Neuronal stem cell (in vitro differentiated cells): ENCODE results near the gene SHF.
A peak's percentile ranks its signal among the peaks of the same experiment; 100 is the strongest.

Source experiments
- DNase-seq: peaks from one replicate; pipeline ENCODE4 v3.0.0-alpha.2; 2013; ENCODE audit warnings: low spot score
- H2AFZ ChIP-seq: one replicate; pipeline ENCODE4 v1.6.1; 2013; ENCODE audit warnings: mild to moderate bottlenecking, low read length, inconsistent platforms
- H2AK5ac ChIP-seq: 2 replicates; pipeline ENCODE4 v1.6.1; 2013; ENCODE audit warnings: low read depth, mild to moderate bottlenecking, inconsistent platforms, low read length, moderate library complexity, mixed read lengths
- H2BK120ac ChIP-seq: 2 replicates; pipeline ENCODE4 v1.6.1; 2013; ENCODE audit warnings: low read depth, mild to moderate bottlenecking, inconsistent platforms, low read length, moderate library complexity, mixed read lengths
- H2BK12ac ChIP-seq: one replicate; pipeline ENCODE4 v1.6.1; 2013; ENCODE audit warnings: low read length, inconsistent platforms
- H2BK15ac ChIP-seq: 2 replicates; pipeline ENCODE4 v1.6.1; 2013; ENCODE audit warnings: mild to moderate bottlenecking, low read length, inconsistent platforms, mixed read lengths
- H2BK5ac ChIP-seq: one replicate; pipeline ENCODE4 v1.6.1; 2013; ENCODE audit warnings: inconsistent platforms, mild to moderate bottlenecking, low read length, moderate library complexity
- H3K14ac ChIP-seq: one replicate; pipeline ENCODE4 v1.6.1; 2013; ENCODE audit warnings: low read length, inconsistent platforms
- H3K18ac ChIP-seq: 2 replicates; pipeline ENCODE4 v1.6.1; 2013; ENCODE audit warnings: low read length, inconsistent platforms
- H3K23ac ChIP-seq: 2 replicates; pipeline ENCODE4 v1.6.1; 2013; ENCODE audit warnings: low read depth, mild to moderate bottlenecking, mixed read lengths, low read length, inconsistent platforms; ENCODE audit not compliant: poor library complexity
- H3K27ac ChIP-seq: replicated peaks from 3 replicates; pipeline ENCODE4 v1.5.1; 2013; ENCODE audit warnings: low read length, inconsistent platforms
- H3K27me3 ChIP-seq, 3 experiments: 2 replicates each; pipeline ENCODE4 v1.6.1; 2013; ENCODE audit warnings: low read length in 3 of 3, mild to moderate bottlenecking in 2 of 3, inconsistent platforms in 1 of 3, low read depth in 1 of 3, mixed read lengths in 1 of 3, moderate library complexity in 1 of 3; ENCODE audit not compliant: control insufficient read depth in 3 of 3, insufficient read depth in 3 of 3
- H3K36me3 ChIP-seq, 2 donors: replicated peaks in 1 of 2; 2 replicates each; pipeline ENCODE4 v1.6.1; 2013; ENCODE audit warnings: low read length in 2 of 2; ENCODE audit not compliant: control insufficient read depth in 2 of 2, insufficient read depth in 2 of 2
- H3K4ac ChIP-seq: 2 replicates; pipeline ENCODE4 v1.6.1; 2013; ENCODE audit warnings: inconsistent platforms, mild to moderate bottlenecking, low read length, moderate library complexity
- H3K4me1 ChIP-seq, 2 donors: 1 replicate in 1 of 2; 2 replicates in 1 of 2; pipeline ENCODE4 v1.6.1; 2013; ENCODE audit warnings: low read length in 2 of 2, low read depth in 1 of 2; ENCODE audit not compliant: control insufficient read depth in 2 of 2, insufficient read depth in 1 of 2
- H3K4me2 ChIP-seq: one replicate; pipeline ENCODE4 v1.6.1; 2013; ENCODE audit warnings: mild to moderate bottlenecking, low read length, inconsistent platforms; ENCODE audit not compliant: insufficient read depth, poor library complexity, severe bottlenecking
- H3K4me3 ChIP-seq, 2 donors: 2 replicates each; pipeline ENCODE4 v1.5.1; 2013; ENCODE audit warnings: low read length in 2 of 2, mild to moderate bottlenecking in 2 of 2, inconsistent platforms in 1 of 2, moderate library complexity in 1 of 2
- H3K79me1 ChIP-seq: one replicate; pipeline ENCODE4 v1.6.1; 2013; ENCODE audit warnings: low read depth, mild to moderate bottlenecking, inconsistent platforms, low read length, moderate library complexity
- H3K9ac ChIP-seq: one replicate; pipeline ENCODE4 v1.6.1; 2013; ENCODE audit warnings: mild to moderate bottlenecking, low read depth, low read length, inconsistent platforms; ENCODE audit not compliant: poor library complexity
- H3K9me3 ChIP-seq, 2 donors: replicated peaks in 1 of 2; 2 replicates each; pipeline versions ENCODE3 to v1.6.1; 2013; ENCODE audit warnings: low read length in 2 of 2, mild to moderate bottlenecking in 2 of 2, inconsistent platforms in 1 of 2, low read depth in 1 of 2, mixed read lengths in 1 of 2, moderate library complexity in 1 of 2; ENCODE audit not compliant: control insufficient read depth in 2 of 2, insufficient read depth in 1 of 2
- H4K8ac ChIP-seq: one replicate; pipeline ENCODE4 v1.6.1; 2013; ENCODE audit warnings: low read depth, mild to moderate bottlenecking, inconsistent platforms, low read length, moderate library complexity
- H4K91ac ChIP-seq: one replicate; pipeline ENCODE4 v1.6.1; 2013; ENCODE audit warnings: low read length, low read depth, mild to moderate bottlenecking, inconsistent platforms; ENCODE audit not compliant: poor library complexity
- WGBS, 2 donors: extraction: QIAGEN DNeasy Blood & Tissue Kit; methylation state at CpG; one replicate each; pipeline ENCODE4 v1.1.7; 2013; ENCODE audit warnings: missing lambda C conversion rate in 2 of 2, mixed read lengths in 1 of 2; ENCODE audit not compliant: insufficient read length in 2 of 2, insufficient replicate concordance in 1 of 2; ENCODE audit errors: extremely low coverage in 2 of 2; 5-methylcytosine and 5-hydroxymethylcytosine counted together

SHF gene

GRCh38 chr15:45150481-45150880, 37.3 kb downstream of the SHF start:
- Histone ChIP-seq H3K18ac (peak overlapping the region; percentile 8), H2BK12ac (no peak overlapping the region), H4K8ac (peak overlapping the region; percentile 6), H3K14ac (peak overlapping the region; percentile 47), H3K23ac (peak overlapping the region; percentile 55), H3K4ac (no peak overlapping the region), H3K9me3 (no peaks in the 10 kb centered on the region), H3K79me1 (peaks cover 3% of the 10 kb centered on the region), H2BK15ac (no peak overlapping the region), H4K91ac (no peak overlapping the region), H3K4me2 (no peak overlapping the region), H3K9ac (no peak overlapping the region), H3K36me3 (no peaks in the 10 kb centered on the region), H2AK5ac (no peak overlapping the region), H2AFZ (no peak overlapping the region), H3K4me1 (peaks cover 0 to 5% of the 10 kb centered on the region in 2 donors), H2BK5ac (no peak overlapping the region), H3K27me3 (peaks cover 0 to 2% (median 0%) of the 10 kb centered on the region in 3 experiments), H3K4me3 (no peak overlapping the region), H3K27ac (no peak overlapping the region), H2BK120ac (no peak overlapping the region)
- no peak for DNase-seq
- no CpG with 5 or more reads among the region's 6 CpGs for WGBS, 2 donors

GRCh38 chr15:45149060-45149459, 38.7 kb downstream of the SHF start:
- no peak overlapping the region for H2BK5ac ChIP-seq
- no peak overlapping the region for H3K4ac ChIP-seq
- H3K4me1 ChIP-seq = peaks cover 0 to 5% of the 10 kb centered on the region in 2 donors
- no peak overlapping the region for H3K4me3 ChIP-seq
- no peak overlapping the region for H3K27ac ChIP-seq
- H3K79me1 ChIP-seq = peaks cover 3% of the 10 kb centered on the region
- no peak overlapping the region for H3K14ac ChIP-seq
- no peak overlapping the region for H2BK120ac ChIP-seq
- no peak overlapping the region for H3K4me2 ChIP-seq
- H4K91ac ChIP-seq = no peak overlapping the region
- H2BK15ac ChIP-seq = no peak overlapping the region
- H4K8ac ChIP-seq = no peak overlapping the region
- H3K23ac ChIP-seq = no peak overlapping the region
- H2AK5ac ChIP-seq = no peak overlapping the region
- no peaks in the 10 kb centered on the region for H3K36me3 ChIP-seq
- no peaks in the 10 kb centered on the region for H3K9me3 ChIP-seq
- no CpG with 5 or more reads among the region's 1 CpG for WGBS, 2 donors
- H2BK12ac ChIP-seq = no peak overlapping the region
- DNase-seq = no peak
- H3K9ac ChIP-seq = no peak overlapping the region
- H3K27me3 ChIP-seq = peaks cover 0 to 11% (median 2%) of the 10 kb centered on the region in 3 experiments
- no peak overlapping the region for H3K18ac ChIP-seq
- no peak overlapping the region for H2AFZ ChIP-seq

- Histone ChIP-seq H2AK5ac (no peak overlapping the region), H3K4me1 (peaks cover 0 to 5% of the 10 kb centered on the region in 2 donors), H4K8ac (no peak overlapping the region), H3K14ac (no peak overlapping the region), H3K27ac (no peak overlapping the region), H3K79me1 (peaks cover 1% of the 10 kb centered on the region), H3K4ac (no peak overlapping the region), H3K27me3 (peaks cover 0 to 16% (median 2%) of the 10 kb centered on the region in 3 experiments), H3K18ac (no peak overlapping the region), H3K4me2 (no peak overlapping the region), H2BK15ac (no peak overlapping the region), H3K36me3 (no peaks in the 10 kb centered on the region), H2BK5ac (no peak overlapping the region), H2BK12ac (no peak overlapping the region), H2AFZ (no peak overlapping the region), H4K91ac (no peak overlapping the region), H3K9me3 (no peaks in the 10 kb centered on the region), H2BK120ac (no peak overlapping the region), H3K23ac (no peak overlapping the region), H3K4me3 (no peak overlapping the region), H3K9ac (no peak overlapping the region)
- no peak for DNase-seq
- no CpG with 5 or more reads among the region's 12 CpGs for WGBS, 2 donors
These were observed 39.4 kb downstream of the SHF start for GRCh38 chr15:45148076-45149059.

- H2AK5ac ChIP-seq = no peak overlapping the region
- no peak overlapping the region for H3K23ac ChIP-seq
- H2BK12ac ChIP-seq = no peak overlapping the region
- H2BK15ac ChIP-seq = no peak overlapping the region
- no peaks in the 10 kb centered on the region for H3K79me1 ChIP-seq
- peaks cover 0 to 5% of the 10 kb centered on the region in 2 donors for H3K4me1 ChIP-seq
- no peak overlapping the region for H3K18ac ChIP-seq
- no peaks in the 10 kb centered on the region for H3K36me3 ChIP-seq
- no peak overlapping the region for H3K4me2 ChIP-seq
- no peak overlapping the region for H3K9ac ChIP-seq
- no CpG with 5 or more reads among the region's 7 CpGs for WGBS, 2 donors
- H3K4ac ChIP-seq = no peak overlapping the region
- no peak overlapping the region for H2AFZ ChIP-seq
- no peaks in the 10 kb centered on the region for H3K9me3 ChIP-seq
- no peak overlapping the region for H4K91ac ChIP-seq
- no peak overlapping the region for H2BK5ac ChIP-seq
- H3K27ac ChIP-seq = no peak overlapping the region
- H2BK120ac ChIP-seq = no peak overlapping the region
- no peak overlapping the region for H4K8ac ChIP-seq
- DNase-seq = no peak
- peaks cover 0 to 23% (median 2%) of the 10 kb centered on the region in 3 experiments for H3K27me3 ChIP-seq
- H3K14ac ChIP-seq = no peak overlapping the region
- no peak overlapping the region for H3K4me3 ChIP-seq
These were observed 40.2 kb downstream of the SHF start for GRCh38 chr15:45147606-45148005.
